Activated CD8-positive, alpha-beta T cell treated with anti-CD3 and anti-CD28 coated beads for 36 hours (primary cell): ENCODE data around the gene WDR20. TPM values are rescaled to one million over a fixed set of nuclear protein-coding genes. Genes with fewer than 3 reads are reported as not detected.

Experiments
- ATAC-seq: fragments of 200-7000 bp; cut with Tn5 transposase; one replicate; pipeline ENCODE4 v1.10.0; 2021; ENCODE audit warnings: mild to moderate bottlenecking, moderate library complexity
- CTCF ChIA-PET: fragments of 350-600 bp; sonication (Branson Sonifier 250); formaldehyde crosslinking; loops from one replicate; lab custom pipeline; 2021; ENCODE audit warnings: antibody characterized with exemption; lab: Charles Lee
- POLR2A ChIA-PET: fragments of 350-600 bp; sonication (Branson Sonifier 250); formaldehyde crosslinking; loops from one replicate; lab custom pipeline; 2021; ENCODE audit warnings: antibody characterized with exemption; lab: Charles Lee
- DNase-seq: peaks from one replicate; pipeline ENCODE4 v3.0.0-alpha.2; 2020
- H3K27ac Mint-ChIP-seq: one replicate; pipeline ENCODE4 v1.8.0; 2021; ENCODE audit warnings: mild to moderate bottlenecking, mixed read lengths
- H3K27me3 Mint-ChIP-seq: one replicate; pipeline ENCODE4 v1.8.0; 2021; ENCODE audit warnings: mixed read lengths
- H3K36me3 Mint-ChIP-seq: one replicate; pipeline ENCODE4 v1.8.0; 2021; ENCODE audit warnings: low read depth, mixed read lengths
- H3K4me1 Mint-ChIP-seq: one replicate; pipeline ENCODE4 v1.8.0; 2021; ENCODE audit warnings: low read depth, mixed read lengths
- H3K4me3 Mint-ChIP-seq: one replicate; pipeline ENCODE4 v1.8.0; 2021; ENCODE audit warnings: mild to moderate bottlenecking, moderate library complexity, mixed read lengths
- H3K9me3 Mint-ChIP-seq: one replicate; pipeline ENCODE4 v1.8.0; 2021; ENCODE audit warnings: mixed read lengths
- intact Hi-C: fragments of 100-400 bp; cut with micrococcal nuclease; formaldehyde crosslinking; loops from one replicate; pipeline ENCODE4 v1.10.0; 2022
- total RNA-seq, 2 experiments: library from RNA; stranded (reverse); gene quantifications; one replicate each; pipeline ENCODE4 v1.2.3, GENCODE V29; 2021
- TF ChIP-seq, protein P1 (sequence below): fragments of 200-600 bp; IDR thresholded peaks from one replicate; pipeline ENCODE4 v1.8.0; 2022; ENCODE audit warnings: antibody characterized with exemption, mild to moderate bottlenecking

The WDR20 gene
- total RNA-seq, 2 experiments from 2014 or later, result 18.5 to 21.6 TPM

- Mint-ChIP-seq H3K36me3 (no peaks in the 10 kb centered on the region), H3K4me3 (no peak overlapping the region), H3K4me1 (no peaks in the 10 kb centered on the region), H3K27ac (no peak overlapping the region), H3K27me3 (no peaks in the 10 kb centered on the region), H3K9me3 (no peaks in the 10 kb centered on the region)
- intact Hi-C loops, result loop anchor here (2.0 kb wide), 1 partner anchor 80 kb away; no protein-coding TSS in a partner anchor
- ATAC-seq (no peak), DNase-seq (no peak)
- TF ChIP-seq, protein P1, sequence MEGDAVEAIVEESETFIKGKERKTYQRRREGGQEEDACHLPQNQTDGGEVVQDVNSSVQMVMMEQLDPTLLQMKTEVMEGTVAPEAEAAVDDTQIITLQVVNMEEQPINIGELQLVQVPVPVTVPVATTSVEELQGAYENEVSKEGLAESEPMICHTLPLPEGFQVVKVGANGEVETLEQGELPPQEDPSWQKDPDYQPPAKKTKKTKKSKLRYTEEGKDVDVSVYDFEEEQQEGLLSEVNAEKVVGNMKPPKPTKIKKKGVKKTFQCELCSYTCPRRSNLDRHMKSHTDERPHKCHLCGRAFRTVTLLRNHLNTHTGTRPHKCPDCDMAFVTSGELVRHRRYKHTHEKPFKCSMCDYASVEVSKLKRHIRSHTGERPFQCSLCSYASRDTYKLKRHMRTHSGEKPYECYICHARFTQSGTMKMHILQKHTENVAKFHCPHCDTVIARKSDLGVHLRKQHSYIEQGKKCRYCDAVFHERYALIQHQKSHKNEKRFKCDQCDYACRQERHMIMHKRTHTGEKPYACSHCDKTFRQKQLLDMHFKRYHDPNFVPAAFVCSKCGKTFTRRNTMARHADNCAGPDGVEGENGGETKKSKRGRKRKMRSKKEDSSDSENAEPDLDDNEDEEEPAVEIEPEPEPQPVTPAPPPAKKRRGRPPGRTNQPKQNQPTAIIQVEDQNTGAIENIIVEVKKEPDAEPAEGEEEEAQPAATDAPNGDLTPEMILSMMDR, result no peak
- POLR2A ChIA-PET, result no interaction called here
- CTCF ChIA-PET, result interaction anchor here (1.5 kb wide), 1 partner anchor 80 kb away, joined by 9 read pairs; no protein-coding TSS in a partner anchor
Observed at GRCh38 chr14:102234331-102235264, 94.9 kb downstream of the WDR20 start.

DNA sequence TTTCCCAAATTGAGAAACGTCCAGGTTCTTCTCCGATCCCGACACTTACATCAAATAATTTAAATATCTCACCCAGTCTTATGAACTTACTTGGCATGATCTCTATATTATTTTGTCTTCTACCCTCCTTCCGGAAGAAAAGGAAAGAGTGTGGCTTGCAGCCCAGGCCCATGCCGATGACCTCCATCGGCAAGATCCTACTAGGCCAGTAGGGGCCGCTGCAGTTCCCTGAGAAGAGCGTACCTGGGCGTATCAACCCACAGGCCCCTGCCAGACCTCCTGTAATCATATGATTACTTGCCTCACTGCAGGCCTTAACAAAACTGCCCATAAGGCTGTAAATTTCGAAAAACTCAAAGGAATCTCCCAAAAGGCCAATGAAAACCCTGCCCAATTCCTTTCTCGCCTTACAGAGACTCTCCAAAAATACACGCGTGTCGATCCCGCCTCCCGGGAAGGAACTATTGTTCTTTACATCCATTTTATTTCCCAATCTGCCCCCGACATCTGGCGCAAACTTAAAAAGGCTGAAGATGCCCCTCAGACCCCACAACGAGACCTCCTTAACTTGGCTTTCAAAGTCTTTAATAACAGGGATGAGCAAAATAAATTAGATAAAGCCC is 95.7 kb downstream of the WDR20 start:
- Mint-ChIP-seq H3K4me1 (no peaks in the 10 kb centered on the region), H3K36me3 (no peaks in the 10 kb centered on the region), H3K27me3 (no peaks in the 10 kb centered on the region), H3K27ac (no peak overlapping the region), H3K4me3 (no peak overlapping the region), H3K9me3 (no peaks in the 10 kb centered on the region)
- intact Hi-C loops, result loop anchor here (2.0 kb wide), 1 partner anchor 79 kb away; no protein-coding TSS in a partner anchor
- DNase-seq (peak; percentile 92), ATAC-seq (peak; percentile 100)
- ChIA-PET CTCF (interaction anchor here (2.0 kb wide), 1 partner anchor 79 kb away, joined by 18 read pairs; no protein-coding TSS in a partner anchor), POLR2A (interaction anchor here (1.0 kb wide), 1 partner anchor 70 kb away, joined by 3 read pairs; no protein-coding TSS in a partner anchor)
- TF ChIP-seq, protein P1, result peak; percentile 74

DNA sequence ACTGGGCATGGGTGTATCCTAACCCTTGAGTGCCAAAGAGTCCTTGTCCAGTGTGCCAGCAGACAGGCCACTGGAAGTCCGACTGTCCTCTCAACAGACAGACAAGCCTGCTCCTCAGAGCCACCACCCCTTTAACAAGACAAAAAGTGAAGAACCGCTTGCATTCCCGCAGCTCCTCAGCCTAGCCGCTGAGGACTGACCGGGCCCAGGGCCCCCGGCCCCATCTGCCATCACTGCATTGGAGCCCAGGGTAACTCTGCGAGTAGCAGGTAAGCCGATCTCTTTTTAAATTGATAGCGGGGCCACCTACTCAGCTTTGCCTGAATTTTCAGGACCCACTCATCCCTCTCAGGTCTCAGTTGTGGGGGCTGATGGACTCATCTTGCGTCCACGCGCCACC is 96.3 kb downstream of the WDR20 start:
- Mint-ChIP-seq H3K36me3 (no peaks in the 10 kb centered on the region), H3K27me3 (no peaks in the 10 kb centered on the region), H3K4me3 (no peak overlapping the region), H3K4me1 (no peaks in the 10 kb centered on the region), H3K9me3 (no peaks in the 10 kb centered on the region), H3K27ac (no peak overlapping the region)
- intact Hi-C loops, result no loop called here
- DNase-seq, result no peak
- POLR2A ChIA-PET, result interaction anchor here (1.0 kb wide), 1 partner anchor 69 kb away, joined by 3 read pairs; no protein-coding TSS in a partner anchor
- ATAC-seq, result no peak
- CTCF ChIA-PET, result interaction anchor here (2.0 kb wide), 1 partner anchor 78 kb away, joined by 18 read pairs; no protein-coding TSS in a partner anchor
- TF ChIP-seq, protein P1, result no peak

GRCh38 chr14:102238131-102238530 is 98.4 kb downstream of the WDR20 start:
- no peaks in the 10 kb centered on the region for H3K9me3 Mint-ChIP-seq
- H3K4me3 Mint-ChIP-seq, result no peak overlapping the region
- no peaks in the 10 kb centered on the region for H3K36me3 Mint-ChIP-seq
- no peak for DNase-seq
- no peak overlapping the region for H3K27ac Mint-ChIP-seq
- no peaks in the 10 kb centered on the region for H3K27me3 Mint-ChIP-seq
- ChIA-PET POLR2A (interaction anchor here (0.6 kb wide), 1 partner anchor 16 kb away, joined by 4 read pairs; no protein-coding TSS in a partner anchor), CTCF (no interaction called here)
- intact Hi-C loops, result no loop called here
- no peak for ATAC-seq
- TF ChIP-seq, protein P1, result no peak
- H3K4me1 Mint-ChIP-seq, result no peaks in the 10 kb centered on the region
